Brain microvascular endothelial cell (primary cell): Measurements from ENCODE around the gene AK2.

ENCODE experiments used
- DNase-seq: peaks from one replicate; pipeline ENCODE4 v3.0.0-alpha.2; 2020
- H3K27ac ChIP-seq: fragments of 250-450 bp; sonication (Bioruptor Pico); 2 replicates; pipeline ENCODE4 v1.5.1; 2020; ENCODE audit warnings: mild to moderate bottlenecking, moderate library complexity
- H3K27me3 ChIP-seq: fragments of 250-450 bp; sonication (Bioruptor Pico); replicated peaks from 2 replicates; pipeline ENCODE4 v1.5.1; 2020; ENCODE audit warnings: mild to moderate bottlenecking
- H3K36me3 ChIP-seq: fragments of 250-450 bp; sonication (Bioruptor Pico); replicated peaks from 2 replicates; pipeline ENCODE4 v1.5.1; 2020; ENCODE audit warnings: mild to moderate bottlenecking
- H3K4me3 ChIP-seq: 2 replicates; pipeline ENCODE4 v1.5.1; 2011; ENCODE audit warnings: low read depth, mild to moderate bottlenecking, control low read depth, low read length, moderate library complexity
- CTCF ChIP-seq: IDR thresholded peaks from 2 replicates; pipeline ENCODE4 v1.5.1; 2011; ENCODE audit warnings: low read depth, mild to moderate bottlenecking, moderate library complexity, low read length, control low read depth, inconsistent platforms; ENCODE audit errors: missing control alignments
- in situ Hi-C: cut with HindIII; loops from 2 replicates; pipeline ENCODE4 v1.10.0; 2017; ENCODE audit warnings: low sequenced_read_pairs, low pct_ligation_motif_present

The AK2 gene

GRCh38 chr1:33057095-33057494 is 20.4 kb upstream of the AK2 start:
- no peaks in the 10 kb centered on the region for H3K27me3 ChIP-seq
- in situ Hi-C loops = no loop called here
- H3K36me3 ChIP-seq = no peaks in the 10 kb centered on the region
- no peak for TF ChIP-seq CTCF
- no peak overlapping the region for H3K27ac ChIP-seq
- no peak overlapping the region for H3K4me3 ChIP-seq
- DNase-seq = no peak

- H3K27me3 ChIP-seq = no peaks in the 10 kb centered on the region
- H3K27ac ChIP-seq = no peak overlapping the region
- TF ChIP-seq CTCF = no peak
- H3K36me3 ChIP-seq = no peaks in the 10 kb centered on the region
- in situ Hi-C loops = no loop called here
- H3K4me3 ChIP-seq = no peak overlapping the region
- no peak for DNase-seq
Measured at GRCh38 chr1:33056426-33056825, 19.7 kb upstream of the AK2 start.

GRCh38 chr1:33055210-33056008 is 18.7 kb upstream of the AK2 start:
- TF ChIP-seq CTCF = peak; percentile 84
- peak overlapping the region; percentile 28 for H3K27ac ChIP-seq
- in situ Hi-C loops = no loop called here
- no peaks in the 10 kb centered on the region for H3K36me3 ChIP-seq
- H3K27me3 ChIP-seq = no peaks in the 10 kb centered on the region
- DNase-seq = peak; percentile 92
- H3K4me3 ChIP-seq = no peak overlapping the region

- TF ChIP-seq CTCF = peak; percentile 47
- Histone ChIP-seq H3K4me3 (no peak overlapping the region), H3K36me3 (no peaks in the 10 kb centered on the region), H3K27me3 (no peaks in the 10 kb centered on the region), H3K27ac (peak overlapping the region; percentile 90)
- in situ Hi-C loops = no loop called here
- DNase-seq = peak; percentile 93
Measured at GRCh38 chr1:33050221-33051076, 13.8 kb upstream of the AK2 start.

- no peak for TF ChIP-seq CTCF
- Histone ChIP-seq H3K4me3 (no peak overlapping the region), H3K36me3 (no peaks in the 10 kb centered on the region), H3K27me3 (no peaks in the 10 kb centered on the region), H3K27ac (peak overlapping the region; percentile 90)
- in situ Hi-C loops = no loop called here
- DNase-seq = no peak
Measured at GRCh38 chr1:33049371-33049770, 12.7 kb upstream of the AK2 start.
